OCI-LY1 (cell line): ENCODE results near the gene RASGEF1C.
A peak's percentile ranks its signal among the peaks of the same experiment; 100 is the strongest.

Experiments used
- H2AFZ ChIP-seq: fragments of 200-600 bp; sonication (generic), shearing (Covaris generic); 2 replicates; pipeline ENCODE4 v1.6.0; 2014; ENCODE audit warnings: antibody characterized with exemption, mild to moderate bottlenecking, low read length
- H3F3A ChIP-seq: fragments of 200-600 bp; sonication (generic), shearing (Covaris generic); 2 replicates; pipeline ENCODE4 v1.6.0; 2014; ENCODE audit warnings: mild to moderate bottlenecking, antibody characterized with exemption, low read length, moderate library complexity; ENCODE audit not compliant: insufficient read depth
- H3K27ac ChIP-seq: fragments of 200-600 bp; sonication (generic); 2 replicates; pipeline ENCODE4 v1.5.1; 2014; ENCODE audit warnings: low read length, mixed run types, mild to moderate bottlenecking, low read depth; ENCODE audit not compliant: poor library complexity, severe bottlenecking
- H3K27me3 ChIP-seq: fragments of 200-600 bp; sonication (generic); 2 replicates; pipeline ENCODE4 v1.6.0; 2014; ENCODE audit warnings: antibody characterized with exemption, mild to moderate bottlenecking, low read length, moderate library complexity; ENCODE audit not compliant: insufficient read depth
- H3K36me3 ChIP-seq: fragments of 200-600 bp; sonication (generic); 2 replicates; pipeline ENCODE4 v1.6.1; 2014; ENCODE audit warnings: mild to moderate bottlenecking, antibody characterized with exemption, low read length, moderate library complexity, mixed read lengths; ENCODE audit not compliant: insufficient read depth
- H3K4me1 ChIP-seq: fragments of 200-600 bp; sonication (generic); 2 replicates; pipeline ENCODE4 v1.5.1; 2014; ENCODE audit warnings: mild to moderate bottlenecking, low read length, moderate library complexity; ENCODE audit not compliant: insufficient read depth, severe bottlenecking
- H3K4me2 ChIP-seq: fragments of 200-600 bp; sonication (generic), shearing (Covaris generic); 2 replicates; pipeline ENCODE4 v1.6.1; 2014; ENCODE audit warnings: low read length
- H3K4me3 ChIP-seq: fragments of 200-600 bp; sonication (generic); 2 replicates; pipeline ENCODE4 v1.5.1; 2014; ENCODE audit warnings: low read length, low read depth, mild to moderate bottlenecking, mixed read lengths; ENCODE audit not compliant: poor library complexity, severe bottlenecking
- H3K79me2 ChIP-seq: fragments of 200-600 bp; shearing (Covaris generic); 2 replicates; pipeline ENCODE4 v1.6.1; 2016; ENCODE audit warnings: mixed run types, low read length, mixed read lengths; ENCODE audit not compliant: insufficient read depth
- H3K9ac ChIP-seq: fragments of 200-600 bp; sonication (generic), shearing (Covaris generic); 2 replicates; pipeline ENCODE4 v1.6.1; 2014; ENCODE audit warnings: mild to moderate bottlenecking, low read length, mixed read lengths
- H3K9me2 ChIP-seq: fragments of 200-600 bp; sonication (generic), shearing (Covaris generic); 2 replicates; pipeline ENCODE4 v1.6.1; 2014; ENCODE audit warnings: low read depth, mild to moderate bottlenecking, low read length, mixed read lengths
- H3K9me3 ChIP-seq: fragments of 200-600 bp; shearing (Covaris generic); 2 replicates; pipeline ENCODE4 v1.6.1; 2014; ENCODE audit warnings: low read length, mixed read lengths
- H4K20me1 ChIP-seq: fragments of 200-600 bp; sonication (generic), shearing (Covaris generic); 2 replicates; pipeline ENCODE4 v1.6.0; 2016; ENCODE audit warnings: mild to moderate bottlenecking, low read length; ENCODE audit not compliant: insufficient read depth
- EZH2 ChIP-seq: fragments of 200-600 bp; sonication (generic), shearing (Covaris generic); IDR thresholded peaks from 2 replicates; pipeline ENCODE4 v1.8.0; 2017; ENCODE audit warnings: borderline replicate concordance, mixed run types, mild to moderate bottlenecking, antibody characterized with exemption, low read length, moderate library complexity, mixed read lengths
- TF ChIP-seq, protein P1 (sequence below): fragments of 200-600 bp; sonication (generic), shearing (Covaris generic); IDR thresholded peaks from 2 replicates; pipeline ENCODE4 v1.5.1; 2017; ENCODE audit warnings: mild to moderate bottlenecking, antibody characterized with exemption, low read length, moderate library complexity, mixed read lengths

The RASGEF1C gene

DNA sequence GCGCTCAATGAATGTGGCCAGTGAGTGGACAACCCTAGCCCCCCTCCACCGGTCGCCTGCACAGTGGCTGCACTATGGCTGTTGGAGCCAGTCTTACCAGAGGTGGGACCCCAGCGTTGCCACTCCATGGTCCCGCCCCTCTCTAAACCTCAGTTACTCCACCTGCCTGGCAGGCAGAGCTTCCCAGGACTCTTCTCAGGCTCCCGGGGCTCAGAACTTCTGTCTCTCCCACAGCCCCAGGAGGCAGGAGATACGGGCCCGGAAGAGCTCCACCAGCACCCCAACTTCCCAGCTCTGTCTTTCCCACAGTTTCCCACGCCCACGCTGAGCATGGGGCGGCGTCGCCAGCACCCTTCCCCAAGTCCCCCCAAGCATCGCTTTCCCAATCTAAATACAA is 975 bp downstream of the RASGEF1C start:
- H3K4me3 ChIP-seq: peak overlapping the region; percentile 54

DNA sequence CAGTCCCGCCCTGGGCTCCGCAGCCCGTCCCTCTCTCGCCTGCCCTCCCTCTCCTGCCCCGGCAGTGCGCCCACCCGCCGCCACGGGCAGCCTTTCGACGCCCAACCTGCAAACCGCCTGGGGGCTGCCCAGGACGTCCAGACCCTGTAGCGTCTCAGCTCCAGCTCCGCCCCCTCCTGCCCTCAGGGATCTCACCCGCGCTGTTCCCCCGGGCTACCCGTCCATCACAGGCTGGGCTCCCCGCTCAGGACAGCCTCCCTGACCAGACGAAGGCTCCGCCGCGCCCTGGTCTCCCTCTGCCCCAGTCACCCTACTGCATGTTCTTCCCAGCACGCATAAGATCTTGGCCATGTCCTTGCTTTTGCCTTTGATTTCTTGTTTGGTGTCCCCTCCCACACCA is 1.4 kb downstream of the RASGEF1C start:
- Histone ChIP-seq H3K27ac (no peak overlapping the region), H3K4me1 (peaks cover 4% of the 10 kb centered on the region), H3K27me3 (0 out of 2 replicates have a peak, but pooled peaks cover 4% of the 10 kb centered on the region), H3K4me3 (no peak overlapping the region), H3K9me3 (no peaks in the 10 kb centered on the region), H2AFZ (no peak overlapping the region), H4K20me1 (no peaks in the 10 kb centered on the region), H3K36me3 (no peaks in the 10 kb centered on the region), H3K4me2 (no peak overlapping the region), H3K9me2 (no peaks in the 10 kb centered on the region), H3K79me2 (no peaks in the 10 kb centered on the region), H3F3A (no peaks in the 10 kb centered on the region), H3K9ac (no peak overlapping the region)
- TF ChIP-seq EZH2: no peak
- TF ChIP-seq, protein P1, sequence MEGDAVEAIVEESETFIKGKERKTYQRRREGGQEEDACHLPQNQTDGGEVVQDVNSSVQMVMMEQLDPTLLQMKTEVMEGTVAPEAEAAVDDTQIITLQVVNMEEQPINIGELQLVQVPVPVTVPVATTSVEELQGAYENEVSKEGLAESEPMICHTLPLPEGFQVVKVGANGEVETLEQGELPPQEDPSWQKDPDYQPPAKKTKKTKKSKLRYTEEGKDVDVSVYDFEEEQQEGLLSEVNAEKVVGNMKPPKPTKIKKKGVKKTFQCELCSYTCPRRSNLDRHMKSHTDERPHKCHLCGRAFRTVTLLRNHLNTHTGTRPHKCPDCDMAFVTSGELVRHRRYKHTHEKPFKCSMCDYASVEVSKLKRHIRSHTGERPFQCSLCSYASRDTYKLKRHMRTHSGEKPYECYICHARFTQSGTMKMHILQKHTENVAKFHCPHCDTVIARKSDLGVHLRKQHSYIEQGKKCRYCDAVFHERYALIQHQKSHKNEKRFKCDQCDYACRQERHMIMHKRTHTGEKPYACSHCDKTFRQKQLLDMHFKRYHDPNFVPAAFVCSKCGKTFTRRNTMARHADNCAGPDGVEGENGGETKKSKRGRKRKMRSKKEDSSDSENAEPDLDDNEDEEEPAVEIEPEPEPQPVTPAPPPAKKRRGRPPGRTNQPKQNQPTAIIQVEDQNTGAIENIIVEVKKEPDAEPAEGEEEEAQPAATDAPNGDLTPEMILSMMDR: no peak

More for the DNA sequence above, 975 bp downstream of the RASGEF1C start:
- Histone ChIP-seq H3K9me2 (no peaks in the 10 kb centered on the region), H3K4me2 (peak overlapping the region; percentile 72; the same call in 1 of the 2 replicates), H3K4me1 (peaks cover 4% of the 10 kb centered on the region), H4K20me1 (no peaks in the 10 kb centered on the region), H3K36me3 (no peaks in the 10 kb centered on the region), H3K79me2 (no peaks in the 10 kb centered on the region), H3K27me3 (0 out of 2 replicates have a peak, but pooled peaks cover 4% of the 10 kb centered on the region), H3F3A (no peaks in the 10 kb centered on the region), H3K9ac (no peak overlapping the region), H2AFZ (no peak overlapping the region), H3K9me3 (no peaks in the 10 kb centered on the region), H3K27ac (no peak overlapping the region)
- no peak for TF ChIP-seq EZH2
- TF ChIP-seq, protein P1: no peak

DNA sequence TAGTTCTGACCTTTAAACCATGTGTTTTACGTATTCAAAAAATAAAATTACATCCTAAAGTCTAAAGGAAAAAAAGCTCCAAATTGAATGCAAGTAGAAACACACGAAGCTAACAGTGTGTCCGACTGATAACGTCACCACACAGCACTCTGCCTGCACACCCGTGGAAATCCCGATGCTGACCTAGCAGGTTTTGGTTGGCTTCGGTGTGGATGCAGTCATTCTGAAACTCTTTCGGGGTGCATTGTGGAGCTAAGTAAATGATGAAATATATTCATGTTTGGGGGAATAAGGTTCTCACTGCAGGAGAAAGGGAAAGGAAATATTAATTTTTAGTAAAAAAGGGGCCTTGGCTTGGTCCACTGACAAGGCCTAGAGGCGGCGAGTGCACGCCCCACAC is 2.0 kb downstream of the RASGEF1C start:
- Histone ChIP-seq H3K36me3 (no peaks in the 10 kb centered on the region), H3K4me2 (no peak overlapping the region), H4K20me1 (no peaks in the 10 kb centered on the region), H3K27ac (no peak overlapping the region), H3K4me3 (no peak overlapping the region), H3K79me2 (no peaks in the 10 kb centered on the region), H3F3A (no peaks in the 10 kb centered on the region), H3K9ac (no peak overlapping the region), H3K4me1 (peaks cover 4% of the 10 kb centered on the region), H3K27me3 (0 out of 2 replicates have a peak, but pooled peaks cover 4% of the 10 kb centered on the region), H3K9me2 (no peaks in the 10 kb centered on the region), H2AFZ (no peak overlapping the region), H3K9me3 (no peaks in the 10 kb centered on the region)
- TF ChIP-seq, protein P1: no peak
- no peak for TF ChIP-seq EZH2
